Gastroesophageal sphincter (tissue), 3 donors: ENCODE data around the gene PBX3.

Experiments used
- CTCF ChIP-seq, 4 experiments: fragments of 200-600 bp in 2 of 4; fragments of 450-650 bp in 2 of 4; sonication (generic) in 1 of 4; IDR thresholded peaks; one replicate each; pipeline ENCODE4 v1.5.1; 2017 to 2019; ENCODE audit warnings: antibody characterized with exemption in 4 of 4, mild to moderate bottlenecking in 2 of 4, moderate library complexity in 2 of 4
- EP300 ChIP-seq: sonication (generic); formaldehyde crosslinking; IDR thresholded peaks from one replicate; pipeline ENCODE4 v1.6.1; 2017; ENCODE audit warnings: antibody characterized with exemption, mild to moderate bottlenecking

- no peak for TF ChIP-seq CTCF (IDR thresholded peaks at IDR 0.05)
- TF ChIP-seq EP300 = no peak
Observed at GRCh38 chr9:125749287-125749935, 2.2 kb downstream of the PBX3 start.
